OCI-LY3 (cell line): ENCODE results near the gene KRTAP1-5.

ENCODE experiments used
- EZH2phosphoT487 ChIP-seq: fragments of 200-600 bp; shearing (Covaris generic); IDR thresholded peaks from 2 replicates; pipeline ENCODE4 v1.6.1; 2018; ENCODE audit warnings: antibody characterized with exemption, mixed run types, low read depth
- TF ChIP-seq, protein P1 (sequence below): fragments of 200-600, 300-600 bp; sonication (generic); IDR thresholded peaks from 2 replicates; pipeline ENCODE4 v1.5.1; 2014; ENCODE audit warnings: antibody characterized with exemption, low read length, low read depth

DNA sequence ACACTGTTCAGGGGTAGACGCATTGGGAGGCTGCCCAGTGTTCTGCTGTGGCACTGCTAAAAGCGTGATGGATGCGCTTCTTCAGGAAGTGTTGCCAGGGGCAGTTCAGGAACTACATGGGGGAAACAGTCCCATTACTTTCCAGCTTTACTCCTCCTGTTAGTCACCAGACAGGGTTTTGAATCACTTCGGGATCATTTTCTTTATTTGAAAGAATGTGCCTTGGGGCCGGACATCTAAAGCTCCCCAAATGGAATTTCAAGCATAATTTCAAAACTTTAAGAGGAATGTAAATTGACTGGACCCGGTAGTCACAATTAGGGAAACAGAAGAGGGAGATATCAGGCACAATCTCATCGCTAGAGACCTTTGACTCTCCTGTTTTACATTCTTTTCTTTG is 21.4 kb upstream of the KRTAP1-5 start:
- TF ChIP-seq, protein P1, sequence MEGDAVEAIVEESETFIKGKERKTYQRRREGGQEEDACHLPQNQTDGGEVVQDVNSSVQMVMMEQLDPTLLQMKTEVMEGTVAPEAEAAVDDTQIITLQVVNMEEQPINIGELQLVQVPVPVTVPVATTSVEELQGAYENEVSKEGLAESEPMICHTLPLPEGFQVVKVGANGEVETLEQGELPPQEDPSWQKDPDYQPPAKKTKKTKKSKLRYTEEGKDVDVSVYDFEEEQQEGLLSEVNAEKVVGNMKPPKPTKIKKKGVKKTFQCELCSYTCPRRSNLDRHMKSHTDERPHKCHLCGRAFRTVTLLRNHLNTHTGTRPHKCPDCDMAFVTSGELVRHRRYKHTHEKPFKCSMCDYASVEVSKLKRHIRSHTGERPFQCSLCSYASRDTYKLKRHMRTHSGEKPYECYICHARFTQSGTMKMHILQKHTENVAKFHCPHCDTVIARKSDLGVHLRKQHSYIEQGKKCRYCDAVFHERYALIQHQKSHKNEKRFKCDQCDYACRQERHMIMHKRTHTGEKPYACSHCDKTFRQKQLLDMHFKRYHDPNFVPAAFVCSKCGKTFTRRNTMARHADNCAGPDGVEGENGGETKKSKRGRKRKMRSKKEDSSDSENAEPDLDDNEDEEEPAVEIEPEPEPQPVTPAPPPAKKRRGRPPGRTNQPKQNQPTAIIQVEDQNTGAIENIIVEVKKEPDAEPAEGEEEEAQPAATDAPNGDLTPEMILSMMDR = no peak
- no peak for TF ChIP-seq EZH2phosphoT487
